ENCODE data around the gene REG3G. TPM values are rescaled to one million over a fixed set of nuclear protein-coding genes. Genes with fewer than 3 reads are reported as not detected.

REG3G gene
- total RNA-seq = not detected

DNA sequence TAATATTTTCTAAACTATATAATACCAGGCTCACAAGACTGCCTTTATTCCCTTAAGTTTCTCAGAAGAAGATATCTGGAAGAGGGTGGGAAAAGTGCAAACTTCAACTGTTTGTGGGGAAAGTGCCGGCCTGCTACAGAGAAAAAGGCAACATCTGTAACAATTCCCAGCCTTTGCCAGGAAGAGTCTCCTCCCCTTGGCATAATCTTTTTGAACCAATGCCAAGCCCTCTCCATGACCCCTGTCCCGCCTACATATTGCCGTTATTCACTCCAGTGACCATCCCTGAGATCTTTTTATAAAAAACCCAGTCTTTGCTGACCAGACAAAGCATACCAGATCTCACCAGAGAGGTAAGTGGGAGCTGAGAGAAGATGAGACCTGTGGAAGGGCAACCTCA is at the start of gene REG3G:
REG3G (plus strand) TSS at position 282 of the 400 bp plus-strand sequence. CDS start 392 bp downstream, outside the sequence.

Other genes starting within 250 kb of the REG3G start
- gene REG1B, start 62.3 kb downstream of the REG3G start, total RNA-seq = not detected
- gene REG1A, start 94.8 kb downstream of the REG3G start, total RNA-seq = 0.46 TPM
- gene REG3A, start 134.1 kb downstream of the REG3G start, total RNA-seq = not detected